Astrocyte of the cerebellum (primary cell): ENCODE measurements around the gene FNDC11.

Source experiments
- DNase-seq: peaks from one replicate; pipeline ENCODE4 v3.0.0-alpha.2; 2011; ENCODE audit warnings: low read depth
- H3K4me3 ChIP-seq: 2 replicates; pipeline ENCODE4 v1.5.1; 2011; ENCODE audit warnings: mild to moderate bottlenecking, low read depth, low read length, moderate library complexity
- CTCF ChIP-seq: IDR thresholded peaks from 2 replicates; pipeline ENCODE4 v1.5.1; 2012; ENCODE audit warnings: low read length, low read depth, moderate library complexity, mild to moderate bottlenecking; ENCODE audit errors: missing control alignments
- in situ Hi-C: cut with HindIII; loops from 2 replicates; pipeline ENCODE4 v1.10.0; 2017; ENCODE audit warnings: low sequenced_read_pairs

FNDC11 gene

GRCh38 chr20:63547725-63548480 is 6.1 kb upstream of the FNDC11 start, which contains the start of gene SRMS:
Gene SRMS, minus strand, starts transcription at chr20:63547749. Its CDS starts 286 bp downstream, at chr20:63547463.
- DNase-seq, result no peak
- no peak within 1 kb of the TSS for H3K4me3 ChIP-seq
- no peak for TF ChIP-seq CTCF
- in situ Hi-C loops, result no loop called here

GRCh38 chr20:63548542-63548941 is 5.4 kb upstream of the FNDC11 start:
- DNase-seq, result no peak
- no peak overlapping the region for H3K4me3 ChIP-seq
- no peak for TF ChIP-seq CTCF
- in situ Hi-C loops, result no loop called here

DNA sequence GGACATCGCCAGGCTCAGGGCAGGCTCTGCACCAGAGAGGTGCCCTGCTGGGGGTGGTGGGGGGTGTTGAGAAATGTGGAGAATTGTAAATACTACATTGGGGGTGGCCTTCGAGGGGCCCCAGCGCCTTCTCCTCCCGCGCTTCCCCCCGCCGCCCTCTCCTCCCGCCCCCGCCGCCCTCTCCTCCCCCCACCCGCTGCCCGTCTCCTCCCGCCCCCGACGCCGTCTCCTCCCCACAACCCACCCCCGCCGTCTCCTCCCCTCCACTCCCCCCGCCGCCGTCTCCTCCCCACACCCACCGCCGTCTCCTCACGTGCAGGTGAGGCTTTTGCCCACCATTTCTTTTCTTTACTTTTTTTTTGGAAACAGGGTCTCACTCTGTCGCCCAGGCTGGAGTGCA is 4.9 kb upstream of the FNDC11 start:
- DNase-seq, result no peak
- H3K4me3 ChIP-seq, result no peak overlapping the region
- in situ Hi-C loops, result no loop called here
- TF ChIP-seq CTCF, result no peak

DNA sequence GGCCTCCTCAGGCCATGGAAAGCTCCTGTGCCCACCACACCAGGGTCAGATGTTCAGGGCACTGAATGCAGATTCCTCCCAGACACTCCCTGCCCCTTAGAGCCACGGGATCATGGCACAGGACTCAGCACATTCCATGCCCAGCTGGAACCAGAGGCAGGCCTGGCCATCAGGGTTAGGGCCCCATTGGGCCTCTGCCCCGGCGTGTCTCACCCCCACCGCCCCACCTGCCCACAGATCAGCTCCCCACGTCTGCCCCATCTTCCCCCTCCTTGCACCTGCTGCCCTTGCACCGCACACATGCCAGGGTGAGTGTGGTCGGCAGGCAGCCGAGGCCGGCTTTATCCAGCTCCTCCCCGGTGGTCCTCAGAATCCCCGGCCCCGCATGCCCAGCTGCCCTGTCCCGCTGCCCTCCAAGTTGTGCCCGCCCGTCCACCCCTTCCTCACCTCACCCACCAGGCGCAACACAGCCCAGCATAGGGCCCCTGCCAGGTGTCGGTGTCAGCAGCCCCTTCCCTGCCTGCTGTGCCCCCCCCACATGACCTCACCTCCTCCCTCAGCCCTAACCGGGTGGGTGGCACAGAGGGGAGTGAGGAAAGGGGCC is 4.2 kb upstream of the FNDC11 start:
- no peak for DNase-seq
- no peak for TF ChIP-seq CTCF
- H3K4me3 ChIP-seq, result no peak overlapping the region
- in situ Hi-C loops, result no loop called here

- no peak overlapping the region for H3K4me3 ChIP-seq
- DNase-seq, result no peak
- in situ Hi-C loops, result no loop called here
- TF ChIP-seq CTCF, result no peak
These were observed 2.9 kb upstream of the FNDC11 start for GRCh38 chr20:63551068-63551467.

- no peak overlapping the region for H3K4me3 ChIP-seq
- in situ Hi-C loops, result no loop called here
- TF ChIP-seq CTCF, result no peak
- no peak for DNase-seq
These were observed 1.3 kb upstream of the FNDC11 start for GRCh38 chr20:63552481-63553249.
